Fibroblast of lung (primary cell): ENCODE results near the gene KIF26A. TPM values are rescaled to one million over a fixed set of nuclear protein-coding genes. Genes with fewer than 3 reads are reported as not detected.

Source experiments
- DNase-seq, 2 donors: peaks; one replicate each; pipeline versions ENCODE4 v3.0.0 to v3.0.0-alpha.2; 2010; ENCODE audit warnings: low read depth in 2 of 2
- H2AFZ ChIP-seq: 2 replicates; pipeline ENCODE4 v1.5.1; 2012; ENCODE audit warnings: low read length, control low read depth, inconsistent platforms
- H3K27ac ChIP-seq: 2 replicates; pipeline ENCODE4 v1.5.1; 2011; ENCODE audit warnings: low read length, control low read depth; ENCODE audit not compliant: insufficient read depth
- H3K27me3 ChIP-seq: 2 replicates; pipeline ENCODE4 v1.5.1; 2011; ENCODE audit warnings: mild to moderate bottlenecking, low read length; ENCODE audit not compliant: control insufficient read depth, insufficient read depth
- H3K36me3 ChIP-seq: 2 replicates; pipeline ENCODE4 v1.5.1; 2011; ENCODE audit warnings: low read length; ENCODE audit not compliant: control insufficient read depth, insufficient read depth
- H3K4me1 ChIP-seq: 2 replicates; pipeline ENCODE4 v1.5.1; 2011; ENCODE audit warnings: low read length; ENCODE audit not compliant: control insufficient read depth, insufficient read depth; ENCODE audit errors: extremely low read depth
- H3K4me2 ChIP-seq: 2 replicates; pipeline ENCODE4 v1.5.1; 2011; ENCODE audit warnings: low read length, control low read depth; ENCODE audit not compliant: insufficient read depth; ENCODE audit errors: extremely low read depth
- H3K4me3 ChIP-seq, 4 experiments: fragments of 200-600 bp in 1 of 4; sonication (generic) in 1 of 4; replicated peaks in 1 of 4; 2 replicates each; pipeline ENCODE4 v1.5.1; 2011 to 2016; ENCODE audit warnings: low read length in 4 of 4, low read depth in 3 of 4, mild to moderate bottlenecking in 3 of 4, control low read depth in 2 of 4, inconsistent platforms in 1 of 4, mixed read lengths in 1 of 4; ENCODE audit not compliant: insufficient read depth in 1 of 4; ENCODE audit errors: control extremely low read depth in 1 of 4
- H3K79me2 ChIP-seq: 2 replicates; pipeline ENCODE4 v1.5.1; 2012; ENCODE audit warnings: mild to moderate bottlenecking, low read length, inconsistent platforms; ENCODE audit not compliant: control insufficient read depth, insufficient read depth
- H3K9ac ChIP-seq: 2 replicates; pipeline ENCODE4 v1.5.1; 2011; ENCODE audit warnings: mild to moderate bottlenecking, low read length, control low read depth; ENCODE audit not compliant: insufficient read depth
- H3K9me3 ChIP-seq: 2 replicates; pipeline ENCODE4 v1.5.1; 2012; ENCODE audit warnings: low read depth, low read length; ENCODE audit not compliant: control insufficient read depth, insufficient read depth
- H4K20me1 ChIP-seq: 2 replicates; pipeline ENCODE4 v1.5.1; 2011; ENCODE audit warnings: low read length; ENCODE audit not compliant: control insufficient read depth, insufficient read depth; ENCODE audit errors: extremely low read depth
- CTCF ChIP-seq, 2 donors: IDR thresholded peaks in 1 of 2; conservative IDR thresholded peaks in 1 of 2; 1 replicate in 1 of 2; 2 replicates in 1 of 2; pipeline ENCODE4 v1.5.1; 2011 to 2012; ENCODE audit warnings: low read length in 2 of 2, control low read depth in 1 of 2, inconsistent platforms in 1 of 2, low read depth in 1 of 2, mild to moderate bottlenecking in 1 of 2
- EZH2 ChIP-seq: IDR thresholded peaks from 2 replicates; pipeline ENCODE4 v1.5.1; 2012; ENCODE audit warnings: low read length, control low read depth, mild to moderate bottlenecking; ENCODE audit errors: missing control alignments
- polyA plus RNA-seq, 2 donors: library from polyadenylated mRNA; depleted of rRNA in 1 of 2; stranded (reverse) in 1 of 2; unstranded in 1 of 2; fragments of >200 nt; gene quantifications; 2 replicates each; pipeline ENCODE4 v1.2.1, GENCODE V29; 2011 to 2012; ENCODE audit warnings: missing spikeins in 1 of 2
- total RNA-seq: library from RNA; depleted of rRNA; stranded (reverse); fragments of >200 nt; gene quantifications from 2 replicates; pipeline ENCODE4 v1.2.1, GENCODE V29; 2014

KIF26A gene
- total and polyA plus RNA-seq, 2 donors (not counting 1 experiment from before 2014, with no cell fraction given), result 0.01 to 2.0 TPM

GRCh38 chr14:104158827-104159798, 20.7 kb downstream of the KIF26A start:
- no peak for DNase-seq
- no peak overlapping the region for H3K4me2 ChIP-seq
- no peak overlapping the region for H3K4me3 ChIP-seq
- H3K79me2 ChIP-seq, result no peaks in the 10 kb centered on the region
- H3K36me3 ChIP-seq, result no peaks in the 10 kb centered on the region
- H3K27me3 ChIP-seq, result no peaks in the 10 kb centered on the region
- no peaks in the 10 kb centered on the region for H3K9me3 ChIP-seq
- no peak overlapping the region for H3K9ac ChIP-seq
- H3K27ac ChIP-seq, result no peak overlapping the region
- no peak overlapping the region for H2AFZ ChIP-seq
- H3K4me1 ChIP-seq, result no peaks in the 10 kb centered on the region
- no peak for TF ChIP-seq CTCF (conservative IDR thresholded peaks at IDR 0.05 in 1 of 2, IDR thresholded peaks at IDR 0.05 in 1 of 2; ENCODE audit: low read depth in 1 of 2, low read length in 2 of 2)
- no peak for TF ChIP-seq EZH2
- no peaks in the 10 kb centered on the region for H4K20me1 ChIP-seq

- H3K27ac ChIP-seq, result no peak overlapping the region
- H3K36me3 ChIP-seq, result no peaks in the 10 kb centered on the region
- no peaks in the 10 kb centered on the region for H3K4me1 ChIP-seq
- H3K9me3 ChIP-seq, result no peaks in the 10 kb centered on the region
- H3K9ac ChIP-seq, result no peak overlapping the region
- H2AFZ ChIP-seq, result no peak overlapping the region
- H3K79me2 ChIP-seq, result no peaks in the 10 kb centered on the region
- no peak overlapping the region for H3K4me2 ChIP-seq
- no peak for TF ChIP-seq EZH2
- no peak for TF ChIP-seq CTCF (conservative IDR thresholded peaks at IDR 0.05 in 1 of 2, IDR thresholded peaks at IDR 0.05 in 1 of 2; ENCODE audit: low read depth in 1 of 2, low read length in 2 of 2)
- no peaks in the 10 kb centered on the region for H4K20me1 ChIP-seq
- DNase-seq, result no peak
- no peaks in the 10 kb centered on the region for H3K27me3 ChIP-seq
- no peak overlapping the region for H3K4me3 ChIP-seq
Measured at GRCh38 chr14:104159990-104160389, 21.6 kb downstream of the KIF26A start.

- Histone ChIP-seq H3K27me3 (no peaks in the 10 kb centered on the region), H3K4me3 (no peak overlapping the region), H4K20me1 (no peaks in the 10 kb centered on the region), H3K4me2 (no peak overlapping the region), H3K27ac (no peak overlapping the region), H3K4me1 (no peaks in the 10 kb centered on the region), H2AFZ (no peak overlapping the region), H3K79me2 (no peaks in the 10 kb centered on the region), H3K36me3 (no peaks in the 10 kb centered on the region), H3K9me3 (no peaks in the 10 kb centered on the region), H3K9ac (no peak overlapping the region)
- TF ChIP-seq EZH2, result no peak
- TF ChIP-seq CTCF (conservative IDR thresholded peaks at IDR 0.05 in 1 of 2, IDR thresholded peaks at IDR 0.05 in 1 of 2; ENCODE audit: low read depth in 1 of 2, low read length in 2 of 2), result no peak
- no peak for DNase-seq
Measured at GRCh38 chr14:104161602-104162367, 23.4 kb downstream of the KIF26A start.
